Endometrial microvascular endothelial cells (primary cell): ENCODE results near the gene THAP5. TPM values are rescaled to one million over a fixed set of nuclear protein-coding genes. Genes with fewer than 3 reads are reported as not detected.
"Not testable (repeated sequence)": the region's sequence is repeated elsewhere in the genome, so short reads cannot be mapped to it uniquely, and the experiment has no call there.

ENCODE experiments used
- in situ Hi-C: cut with HindIII; loops from 2 replicates; pipeline ENCODE4 v1.10.0; 2017; ENCODE audit warnings: low sequenced_read_pairs, low pct_unique_long_range_greater_than_20kb; ENCODE audit errors: inconsistent ontology term
- total RNA-seq: library from RNA; depleted of rRNA; stranded (reverse); fragments of >200 nt; gene quantifications from one replicate; pipeline ENCODE4 v1.2.3, GENCODE V29; 2015; ENCODE audit errors: inconsistent ontology term

The THAP5 gene
- total RNA-seq, 1 donor from 2014 or later, result 20.1 TPM

DNA sequence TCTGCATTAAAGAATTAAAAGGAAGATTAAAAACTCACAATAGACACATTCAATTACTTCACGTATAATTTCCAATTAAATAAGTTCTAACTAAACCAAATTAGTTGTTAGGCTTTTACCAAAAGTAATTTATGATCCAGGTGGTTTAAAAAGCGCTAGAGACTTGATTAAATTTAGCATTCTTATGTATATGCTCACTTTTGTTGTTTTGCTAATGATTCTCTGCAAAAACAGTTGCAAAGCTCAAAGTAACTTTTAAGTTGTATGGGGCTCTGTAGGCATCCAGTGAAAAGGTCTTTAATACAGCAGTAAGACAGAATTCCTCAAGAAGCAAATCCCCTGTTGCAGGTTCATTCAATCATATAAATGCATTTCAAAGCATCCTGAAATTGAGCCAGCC, 28.0 kb downstream of the THAP5 start:
- in situ Hi-C loops, result no loop called here

GRCh38 chr7:108538685-108539084, 30.8 kb downstream of the THAP5 start:
- in situ Hi-C loops, result not testable (repeated sequence)

DNA sequence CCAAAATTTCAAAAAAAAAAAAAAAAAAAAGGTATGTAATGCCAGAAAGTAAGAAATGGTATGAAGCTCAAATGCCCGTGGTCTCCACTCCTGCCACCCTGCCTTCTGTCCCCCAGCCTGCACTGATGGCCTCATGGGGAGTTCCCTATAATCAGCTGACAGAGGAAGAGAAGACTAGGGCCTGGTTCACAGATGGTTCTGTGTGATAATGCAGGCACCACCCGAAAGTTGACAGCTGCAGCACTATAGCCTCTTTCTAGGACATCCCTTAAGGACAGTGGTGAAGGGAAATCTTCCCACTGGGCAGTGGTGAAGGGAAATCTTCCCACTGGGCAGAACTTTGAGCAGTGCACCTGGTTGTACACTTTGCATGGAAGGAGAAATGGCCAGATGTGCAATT, 31.3 kb downstream of the THAP5 start:
- in situ Hi-C loops, result not testable (repeated sequence)

DNA sequence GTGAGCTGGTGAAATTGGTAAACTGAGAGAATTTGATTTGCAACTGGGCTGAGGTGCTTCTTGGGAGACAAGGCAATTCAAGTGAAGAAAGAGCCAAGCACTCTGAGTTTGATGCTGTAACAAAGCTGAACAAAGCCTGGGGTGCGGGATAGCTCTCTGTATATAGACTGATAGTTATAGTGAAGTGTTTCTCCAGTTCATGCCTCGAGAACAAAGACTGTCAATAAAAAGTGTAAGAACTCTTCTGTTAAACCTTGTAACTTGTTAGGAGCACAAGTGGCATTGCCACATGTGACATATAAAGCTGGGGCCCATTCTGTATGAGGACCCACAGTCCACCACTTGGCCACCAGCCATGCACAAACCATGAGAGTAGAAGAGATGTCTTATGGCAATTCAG, 32.3 kb downstream of the THAP5 start:
- in situ Hi-C loops, result no loop called here

DNA sequence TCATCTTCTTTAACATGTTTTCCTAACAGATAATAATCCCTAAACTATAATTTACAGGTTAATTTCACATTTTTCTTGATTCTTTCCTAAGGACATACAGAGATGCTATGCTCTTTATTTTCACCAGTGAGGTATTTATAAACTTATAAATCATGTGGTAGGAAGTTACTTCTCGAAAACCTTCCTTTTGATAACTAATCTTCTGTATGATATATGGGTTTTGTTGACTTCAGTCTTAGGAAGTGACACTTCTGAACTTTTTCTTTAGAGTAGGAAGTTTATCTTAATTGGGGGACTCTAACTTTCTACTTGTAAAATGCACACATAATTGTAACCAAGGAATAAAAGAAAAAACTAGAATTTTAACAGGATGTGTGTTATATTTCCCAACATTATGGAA, 33.8 kb downstream of the THAP5 start:
- in situ Hi-C loops, result no loop called here

DNA sequence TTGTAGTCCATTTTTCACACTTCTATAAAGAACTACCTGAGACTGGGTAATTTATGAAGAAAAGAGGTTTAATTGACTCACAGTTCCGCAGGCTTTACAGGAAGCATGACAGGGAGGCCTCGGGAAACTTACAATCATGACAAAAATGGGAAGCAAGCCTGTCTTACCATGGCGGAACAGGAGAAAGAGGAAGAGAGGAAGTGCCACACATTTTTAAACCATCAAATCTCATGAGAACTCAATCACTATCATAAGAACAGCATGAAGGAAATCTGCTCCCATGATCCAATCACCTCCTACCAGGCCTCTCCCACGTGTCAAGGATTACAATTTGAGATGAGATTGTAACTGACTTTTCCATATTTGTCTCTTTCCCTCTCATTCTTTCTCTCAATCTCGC, 34.2 kb downstream of the THAP5 start:
- in situ Hi-C loops, result no loop called here

GRCh38 chr7:108533712-108534111, 35.8 kb downstream of the THAP5 start:
- in situ Hi-C loops, result no loop called here

- in situ Hi-C loops, result no loop called here
These were observed 40.2 kb downstream of the THAP5 start for GRCh38 chr7:108529341-108529740.

GRCh38 chr7:108528183-108528712, 41.3 kb downstream of the THAP5 start:
- in situ Hi-C loops, result no loop called here

- in situ Hi-C loops, result no loop called here
These were observed 42.8 kb downstream of the THAP5 start for GRCh38 chr7:108526768-108527017.

DNA sequence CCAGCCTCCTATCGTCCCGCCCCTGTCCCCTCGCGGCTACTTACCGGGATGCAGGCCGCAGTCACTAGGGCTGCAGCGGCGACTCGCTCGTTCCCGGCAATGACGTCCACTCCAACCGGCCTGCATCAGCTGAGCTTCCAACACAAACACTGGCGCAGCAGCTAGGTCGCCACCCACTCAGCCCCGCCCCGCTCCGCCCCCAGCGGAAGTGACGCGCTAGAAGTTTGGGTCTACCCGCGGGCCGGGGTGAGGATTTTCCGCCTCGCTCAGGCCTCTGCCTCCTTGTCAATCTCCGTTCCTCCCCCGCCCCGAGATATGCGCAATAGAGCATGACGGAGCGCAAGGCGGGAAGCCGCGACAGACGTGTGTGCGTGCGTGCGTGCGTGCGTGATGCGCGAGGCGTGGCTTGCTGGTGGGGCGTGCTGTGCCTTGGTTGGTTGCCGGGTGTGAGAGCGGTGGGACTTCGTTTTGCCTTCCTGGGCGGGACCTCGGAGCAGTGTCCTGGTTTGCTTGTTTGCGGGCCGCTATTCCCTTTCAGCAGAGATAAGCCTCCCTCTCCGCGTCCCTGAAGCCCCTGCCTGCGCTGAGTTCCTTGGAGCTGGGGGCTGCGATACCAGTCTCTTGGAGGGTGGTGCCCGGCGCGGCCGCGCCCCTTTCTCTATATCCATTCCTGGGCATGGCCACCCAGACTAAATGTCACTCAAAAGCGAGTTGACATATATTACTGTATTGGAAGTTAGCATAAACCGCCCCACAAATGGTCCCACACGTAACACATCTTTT, 43.3 kb downstream of the THAP5 start, which contains the start of gene PNPLA8:
PNPLA8 (minus strand) TSS at position 151 of the 783 bp plus-strand sequence. CDS start 10,644 bp downstream, outside the sequence.
- in situ Hi-C loops, result no loop called here

- in situ Hi-C loops, result no loop called here
These were observed 44.0 kb downstream of the THAP5 start for GRCh38 chr7:108525327-108525984.

GRCh38 chr7:108522780-108523179, 46.7 kb downstream of the THAP5 start:
- in situ Hi-C loops, result no loop called here

DNA sequence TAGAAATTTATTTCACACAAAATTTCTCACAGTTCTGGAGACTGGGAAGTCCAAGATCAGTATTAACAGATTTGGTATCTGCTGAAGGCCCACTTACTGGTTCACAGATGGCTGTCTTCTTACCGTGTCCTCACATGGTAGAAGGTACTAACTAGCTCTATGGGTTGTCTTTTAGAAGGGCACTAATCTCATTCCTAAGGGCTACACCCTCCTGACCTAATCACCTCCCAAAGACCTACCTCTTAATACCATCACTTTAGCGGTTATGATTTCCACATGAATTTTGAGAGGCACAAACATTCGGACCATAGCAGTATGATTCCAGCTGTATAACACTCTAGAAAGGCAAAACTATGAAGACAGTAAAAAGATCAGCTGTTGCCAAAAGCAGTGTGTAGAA, 51.6 kb downstream of the THAP5 start:
- in situ Hi-C loops, result no loop called here

DNA sequence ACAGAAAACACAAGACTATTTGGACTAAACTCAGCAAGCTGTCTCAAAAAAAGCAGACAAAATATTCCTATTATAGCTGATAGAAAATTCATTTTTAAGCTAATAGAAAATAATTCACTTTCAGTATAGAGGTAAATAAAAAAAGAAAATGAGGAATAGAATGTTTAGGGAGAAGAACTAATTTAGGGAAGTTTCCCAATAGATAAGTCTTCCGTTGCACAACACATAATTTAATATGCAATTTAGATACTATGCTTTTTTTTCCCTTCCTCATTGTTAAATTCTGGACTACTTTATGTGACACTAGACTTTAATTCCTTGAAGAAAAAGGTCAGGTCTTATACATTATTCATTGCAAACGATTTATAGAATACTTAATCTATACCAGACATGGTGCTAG, 53.9 kb downstream of the THAP5 start:
- in situ Hi-C loops, result no loop called here

DNA sequence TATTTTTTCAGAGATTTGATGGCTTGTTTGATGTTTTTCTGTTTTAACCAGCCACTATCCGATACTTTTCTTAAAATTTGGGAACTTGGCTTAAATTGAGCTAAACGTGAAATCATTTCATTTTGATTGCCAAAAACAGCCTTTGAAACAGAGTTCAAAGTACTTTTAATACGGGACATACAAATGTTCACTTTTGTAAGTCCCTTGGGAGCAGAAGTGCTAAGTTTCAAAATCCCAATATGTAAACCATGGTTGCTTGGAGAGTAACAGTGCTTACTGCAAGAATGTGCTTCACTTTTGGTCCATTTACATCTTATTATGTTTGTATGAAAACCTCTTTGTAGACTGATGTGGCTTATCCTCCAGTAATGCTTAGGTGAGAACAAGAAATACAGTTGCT, 54.5 kb downstream of the THAP5 start:
- in situ Hi-C loops, result no loop called here

Other genes with a start within 250 kb of the THAP5 start
- gene NRCAM, start 113.3 kb downstream of the THAP5 start, total RNA-seq, result 61.3 TPM
- 30.9 TPM for gene PNPLA8, start 43.6 kb downstream of the THAP5 start, total RNA-seq
- gene DNAJB9, start 168 bp upstream of the THAP5 start, total RNA-seq, result 50.4 TPM